ENCODE measurements around the gene SRP72. TPM values are rescaled to one million over a fixed set of nuclear protein-coding genes. Genes with fewer than 3 reads are reported as not detected.

The SRP72 gene
- total RNA-seq, 1 donor from 2014 or later, result 85.4 TPM

- Histone ChIP-seq H3K27ac (no peak overlapping the region), H3K4me3 (no peak overlapping the region), H3K9me3 (no peaks in the 10 kb centered on the region), H3K4me1 (no peaks in the 10 kb centered on the region), H3K27me3 (no peaks in the 10 kb centered on the region), H3K36me3 (no peaks in the 10 kb centered on the region)
- no peak for DNase-seq
- no peak for ATAC-seq
- intact Hi-C loops (cut with DNase I), result no loop called here
- TF ChIP-seq CTCF (IDR thresholded peaks at IDR 0.05), result no peak
Measured at GRCh38 chr4:56513517-56513916, 46.1 kb downstream of the SRP72 start.

GRCh38 chr4:56530269-56531148 lies 63.1 kb downstream of the SRP72 start:
- no peak overlapping the region for H3K27ac ChIP-seq
- H3K4me1 ChIP-seq, result no peaks in the 10 kb centered on the region
- H3K4me3 ChIP-seq, result peak overlapping the region; percentile 52
- no peaks in the 10 kb centered on the region for H3K9me3 ChIP-seq
- no peaks in the 10 kb centered on the region for H3K36me3 ChIP-seq
- TF ChIP-seq CTCF (IDR thresholded peaks at IDR 0.05), result no peak
- intact Hi-C loops (cut with DNase I), result no loop called here
- peaks cover 13% of the 10 kb centered on the region for H3K27me3 ChIP-seq
- DNase-seq (peak; percentile 88), ATAC-seq (peak; percentile 98)

- Histone ChIP-seq H3K4me3 (peak overlapping the region; percentile 52), H3K9me3 (no peaks in the 10 kb centered on the region), H3K36me3 (no peaks in the 10 kb centered on the region), H3K27me3 (peaks cover 13% of the 10 kb centered on the region), H3K27ac (no peak overlapping the region), H3K4me1 (no peaks in the 10 kb centered on the region)
- no peak for TF ChIP-seq CTCF (IDR thresholded peaks at IDR 0.05)
- ATAC-seq, result no peak
- intact Hi-C loops (cut with DNase I), result no loop called here
- DNase-seq, result no peak
Measured at GRCh38 chr4:56531149-56531770, 63.8 kb downstream of the SRP72 start.

GRCh38 chr4:56531823-56532222 lies 64.4 kb downstream of the SRP72 start:
- H3K4me1 ChIP-seq, result no peaks in the 10 kb centered on the region
- intact Hi-C loops (cut with DNase I), result no loop called here
- H3K27ac ChIP-seq, result no peak overlapping the region
- no peaks in the 10 kb centered on the region for H3K9me3 ChIP-seq
- H3K4me3 ChIP-seq, result no peak overlapping the region
- H3K36me3 ChIP-seq, result no peaks in the 10 kb centered on the region
- ATAC-seq (no peak), DNase-seq (no peak)
- TF ChIP-seq CTCF (IDR thresholded peaks at IDR 0.05), result no peak
- peaks cover 13% of the 10 kb centered on the region for H3K27me3 ChIP-seq

- DNase-seq, result no peak
- no peaks in the 10 kb centered on the region for H3K4me1 ChIP-seq
- H3K36me3 ChIP-seq, result no peaks in the 10 kb centered on the region
- H3K9me3 ChIP-seq, result no peaks in the 10 kb centered on the region
- no peak for ATAC-seq
- no peak for TF ChIP-seq CTCF (IDR thresholded peaks at IDR 0.05)
- H3K27ac ChIP-seq, result no peak overlapping the region
- peaks cover 13% of the 10 kb centered on the region for H3K27me3 ChIP-seq
- intact Hi-C loops (cut with DNase I), result no loop called here
- H3K4me3 ChIP-seq, result no peak overlapping the region
Measured at GRCh38 chr4:56532239-56532638, 64.8 kb downstream of the SRP72 start.
